Measurements from ENCODE around the gene ARHGEF16.

ARHGEF16 gene

DNA sequence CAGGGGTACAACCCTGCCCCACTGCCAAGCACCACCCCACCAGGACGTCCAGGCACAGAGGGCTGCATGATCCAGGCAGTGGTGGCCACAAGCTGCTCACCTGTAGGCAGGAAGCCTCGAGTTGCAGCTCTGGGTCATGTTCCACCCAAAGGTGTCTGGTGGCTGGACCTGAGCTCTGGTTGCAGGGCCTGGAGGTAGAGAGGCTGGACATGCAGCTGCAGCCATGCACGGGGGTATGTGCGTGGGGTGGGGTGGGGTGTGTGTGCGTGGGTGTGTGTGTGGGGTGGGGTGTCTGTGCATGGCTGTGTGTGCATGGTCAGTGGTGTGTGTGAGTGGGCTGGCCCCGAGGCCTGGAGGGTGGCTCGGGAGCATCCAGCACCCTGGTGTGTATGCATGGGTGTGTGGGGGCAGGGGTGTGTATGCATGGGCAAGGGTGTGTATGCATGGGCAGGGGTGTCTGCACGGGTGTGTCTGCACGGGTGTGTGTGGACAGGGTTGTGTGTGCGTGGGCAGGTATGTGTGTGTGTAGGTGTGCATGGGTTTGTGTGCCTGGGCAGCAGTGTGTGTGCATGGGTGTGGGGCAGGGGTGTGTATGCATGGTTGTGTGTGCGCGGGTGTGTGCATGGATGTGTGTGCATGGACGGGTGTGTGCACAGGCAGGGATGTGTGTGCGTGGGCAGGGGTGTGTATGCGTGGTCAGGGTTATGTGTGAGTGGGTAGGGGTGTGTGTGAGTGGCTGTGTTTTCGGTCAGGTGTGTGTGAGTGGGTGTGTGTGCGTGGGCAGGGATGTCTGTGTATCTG lies 15.6 kb downstream of the ARHGEF16 start:
- Histone ChIP-seq H3K27ac (ENCODE audit: extremely low read depth, low read depth, low read length) (no peak overlapping the region), H3K9me3 (ENCODE audit: control insufficient read depth, insufficient read depth, low read depth, low read length) (no peaks in the 10 kb centered on the region), H3K4me1 (ENCODE audit: control insufficient read depth, insufficient read depth, low read length) (no peaks in the 10 kb centered on the region), H3K4me3 (ENCODE audit: low read depth, low read length) (no peak overlapping the region), H3K36me3 (ENCODE audit: control insufficient read depth in 2 of 2, insufficient read depth in 1 of 2, low read length in 2 of 2) (peaks cover 0 to 10% of the 10 kb centered on the region in 2 experiments; a peak in 1 of 3 replicates)
- POLR2A ChIA-PET = no interaction called here
- CTCF ChIA-PET = interaction anchor here (1.5 kb wide), 1 partner anchor 151 kb away, joined by 3 read pairs; no protein-coding TSS in a partner anchor
- TF ChIP-seq KLF16 (tag by site-specific recombination; IDR thresholded peaks at IDR 0.05) (no peak), GLI2 (tag by site-specific recombination; IDR thresholded peaks at IDR 0.05; ENCODE audit: borderline replicate concordance, low read depth) (no peak), ZNF585B (tag by site-specific recombination; IDR thresholded peaks at IDR 0.05) (no peak), SALL2 (tag by site-specific recombination; IDR thresholded peaks at IDR 0.05; ENCODE audit: borderline replicate concordance) (no peak), ZSCAN23 (tag by site-specific recombination; IDR thresholded peaks at IDR 0.05) (no peak), ZNF785 (tag by site-specific recombination; IDR thresholded peaks at IDR 0.05) (0 out of 2 replicates have a peak, but pooled peaks have one; percentile 31), KLF8 (tag by site-specific recombination; IDR thresholded peaks at IDR 0.05) (peak; percentile 38; the same call in 1 of the 2 replicates), ZNF132 (tag by site-specific recombination; IDR thresholded peaks at IDR 0.05; ENCODE audit: borderline replicate concordance) (no peak), SP2 (tag by site-specific recombination; IDR thresholded peaks at IDR 0.05) (no peak), ZNF214 (tag by site-specific recombination; IDR thresholded peaks at IDR 0.05; ENCODE audit: borderline replicate concordance) (no peak), ZNF37A (tag by site-specific recombination; IDR thresholded peaks at IDR 0.05) (no peak), KLF1 (tag by site-specific recombination; IDR thresholded peaks at IDR 0.05) (peak; percentile 94), ZNF175 (tag by site-specific recombination; IDR thresholded peaks at IDR 0.05) (no peak), ZNF707 (tag by site-specific recombination; IDR thresholded peaks at IDR 0.05) (no peak)
- TF ChIP-seq, protein P1, sequence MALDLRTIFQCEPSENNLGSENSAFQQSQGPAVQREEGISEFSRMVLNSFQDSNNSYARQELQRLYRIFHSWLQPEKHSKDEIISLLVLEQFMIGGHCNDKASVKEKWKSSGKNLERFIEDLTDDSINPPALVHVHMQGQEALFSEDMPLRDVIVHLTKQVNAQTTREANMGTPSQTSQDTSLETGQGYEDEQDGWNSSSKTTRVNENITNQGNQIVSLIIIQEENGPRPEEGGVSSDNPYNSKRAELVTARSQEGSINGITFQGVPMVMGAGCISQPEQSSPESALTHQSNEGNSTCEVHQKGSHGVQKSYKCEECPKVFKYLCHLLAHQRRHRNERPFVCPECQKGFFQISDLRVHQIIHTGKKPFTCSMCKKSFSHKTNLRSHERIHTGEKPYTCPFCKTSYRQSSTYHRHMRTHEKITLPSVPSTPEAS (tag by site-specific recombination; IDR thresholded peaks at IDR 0.05) = peak; percentile 93
- TF ChIP-seq, protein P2, sequence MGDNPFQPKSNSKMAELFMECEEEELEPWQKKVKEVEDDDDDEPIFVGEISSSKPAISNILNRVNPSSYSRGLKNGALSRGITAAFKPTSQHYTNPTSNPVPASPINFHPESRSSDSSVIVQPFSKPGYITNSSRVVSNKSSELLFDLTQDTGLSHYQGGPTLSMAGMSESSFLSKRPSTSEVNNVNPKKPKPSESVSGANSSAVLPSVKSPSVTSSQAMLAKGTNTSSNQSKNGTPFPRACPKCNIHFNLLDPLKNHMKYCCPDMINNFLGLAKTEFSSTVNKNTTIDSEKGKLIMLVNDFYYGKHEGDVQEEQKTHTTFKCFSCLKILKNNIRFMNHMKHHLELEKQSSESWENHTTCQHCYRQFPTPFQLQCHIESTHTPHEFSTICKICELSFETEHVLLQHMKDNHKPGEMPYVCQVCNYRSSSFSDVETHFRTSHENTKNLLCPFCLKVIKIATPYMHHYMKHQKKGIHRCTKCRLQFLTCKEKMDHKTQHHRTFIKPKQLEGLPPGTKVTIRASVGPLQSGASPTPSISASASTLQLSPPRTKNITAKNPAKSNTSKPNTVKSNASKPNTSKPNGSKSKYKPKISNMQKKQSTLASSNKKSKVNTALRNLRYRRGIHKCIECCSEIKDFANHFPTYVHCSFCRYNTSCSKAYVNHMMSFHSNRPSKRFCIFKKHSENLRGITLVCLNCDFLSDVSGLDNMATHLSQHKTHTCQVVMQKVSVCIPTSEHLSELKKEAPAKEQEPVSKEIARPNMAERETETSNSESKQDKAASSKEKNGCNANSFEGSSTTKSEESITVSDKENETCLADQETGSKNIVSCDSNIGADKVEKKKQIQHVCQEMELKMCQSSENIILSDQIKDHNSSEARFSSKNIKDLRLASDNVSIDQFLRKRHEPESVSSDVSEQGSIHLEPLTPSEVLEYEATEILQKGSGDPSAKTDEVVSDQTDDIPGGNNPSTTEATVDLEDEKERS (tag by site-specific recombination; IDR thresholded peaks at IDR 0.05) = no peak
- TF ChIP-seq, protein P3, sequence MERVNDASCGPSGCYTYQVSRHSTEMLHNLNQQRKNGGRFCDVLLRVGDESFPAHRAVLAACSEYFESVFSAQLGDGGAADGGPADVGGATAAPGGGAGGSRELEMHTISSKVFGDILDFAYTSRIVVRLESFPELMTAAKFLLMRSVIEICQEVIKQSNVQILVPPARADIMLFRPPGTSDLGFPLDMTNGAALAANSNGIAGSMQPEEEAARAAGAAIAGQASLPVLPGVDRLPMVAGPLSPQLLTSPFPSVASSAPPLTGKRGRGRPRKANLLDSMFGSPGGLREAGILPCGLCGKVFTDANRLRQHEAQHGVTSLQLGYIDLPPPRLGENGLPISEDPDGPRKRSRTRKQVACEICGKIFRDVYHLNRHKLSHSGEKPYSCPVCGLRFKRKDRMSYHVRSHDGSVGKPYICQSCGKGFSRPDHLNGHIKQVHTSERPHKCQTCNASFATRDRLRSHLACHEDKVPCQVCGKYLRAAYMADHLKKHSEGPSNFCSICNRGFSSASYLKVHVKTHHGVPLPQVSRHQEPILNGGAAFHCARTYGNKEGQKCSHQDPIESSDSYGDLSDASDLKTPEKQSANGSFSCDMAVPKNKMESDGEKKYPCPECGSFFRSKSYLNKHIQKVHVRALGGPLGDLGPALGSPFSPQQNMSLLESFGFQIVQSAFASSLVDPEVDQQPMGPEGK (tag by site-specific recombination; IDR thresholded peaks at IDR 0.05) = no peak
- TF ChIP-seq, protein P4, sequence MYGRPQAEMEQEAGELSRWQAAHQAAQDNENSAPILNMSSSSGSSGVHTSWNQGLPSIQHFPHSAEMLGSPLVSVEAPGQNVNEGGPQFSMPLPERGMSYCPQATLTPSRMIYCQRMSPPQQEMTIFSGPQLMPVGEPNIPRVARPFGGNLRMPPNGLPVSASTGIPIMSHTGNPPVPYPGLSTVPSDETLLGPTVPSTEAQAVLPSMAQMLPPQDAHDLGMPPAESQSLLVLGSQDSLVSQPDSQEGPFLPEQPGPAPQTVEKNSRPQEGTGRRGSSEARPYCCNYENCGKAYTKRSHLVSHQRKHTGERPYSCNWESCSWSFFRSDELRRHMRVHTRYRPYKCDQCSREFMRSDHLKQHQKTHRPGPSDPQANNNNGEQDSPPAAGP (tag by site-specific recombination; IDR thresholded peaks at IDR 0.05) = peak; percentile 94
- TF ChIP-seq, protein P5, sequence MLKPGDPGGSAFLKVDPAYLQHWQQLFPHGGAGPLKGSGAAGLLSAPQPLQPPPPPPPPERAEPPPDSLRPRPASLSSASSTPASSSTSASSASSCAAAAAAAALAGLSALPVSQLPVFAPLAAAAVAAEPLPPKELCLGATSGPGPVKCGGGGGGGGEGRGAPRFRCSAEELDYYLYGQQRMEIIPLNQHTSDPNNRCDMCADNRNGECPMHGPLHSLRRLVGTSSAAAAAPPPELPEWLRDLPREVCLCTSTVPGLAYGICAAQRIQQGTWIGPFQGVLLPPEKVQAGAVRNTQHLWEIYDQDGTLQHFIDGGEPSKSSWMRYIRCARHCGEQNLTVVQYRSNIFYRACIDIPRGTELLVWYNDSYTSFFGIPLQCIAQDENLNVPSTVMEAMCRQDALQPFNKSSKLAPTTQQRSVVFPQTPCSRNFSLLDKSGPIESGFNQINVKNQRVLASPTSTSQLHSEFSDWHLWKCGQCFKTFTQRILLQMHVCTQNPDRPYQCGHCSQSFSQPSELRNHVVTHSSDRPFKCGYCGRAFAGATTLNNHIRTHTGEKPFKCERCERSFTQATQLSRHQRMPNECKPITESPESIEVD (tag by site-specific recombination; IDR thresholded peaks at IDR 0.05) = no peak
- TF ChIP-seq, protein P6, sequence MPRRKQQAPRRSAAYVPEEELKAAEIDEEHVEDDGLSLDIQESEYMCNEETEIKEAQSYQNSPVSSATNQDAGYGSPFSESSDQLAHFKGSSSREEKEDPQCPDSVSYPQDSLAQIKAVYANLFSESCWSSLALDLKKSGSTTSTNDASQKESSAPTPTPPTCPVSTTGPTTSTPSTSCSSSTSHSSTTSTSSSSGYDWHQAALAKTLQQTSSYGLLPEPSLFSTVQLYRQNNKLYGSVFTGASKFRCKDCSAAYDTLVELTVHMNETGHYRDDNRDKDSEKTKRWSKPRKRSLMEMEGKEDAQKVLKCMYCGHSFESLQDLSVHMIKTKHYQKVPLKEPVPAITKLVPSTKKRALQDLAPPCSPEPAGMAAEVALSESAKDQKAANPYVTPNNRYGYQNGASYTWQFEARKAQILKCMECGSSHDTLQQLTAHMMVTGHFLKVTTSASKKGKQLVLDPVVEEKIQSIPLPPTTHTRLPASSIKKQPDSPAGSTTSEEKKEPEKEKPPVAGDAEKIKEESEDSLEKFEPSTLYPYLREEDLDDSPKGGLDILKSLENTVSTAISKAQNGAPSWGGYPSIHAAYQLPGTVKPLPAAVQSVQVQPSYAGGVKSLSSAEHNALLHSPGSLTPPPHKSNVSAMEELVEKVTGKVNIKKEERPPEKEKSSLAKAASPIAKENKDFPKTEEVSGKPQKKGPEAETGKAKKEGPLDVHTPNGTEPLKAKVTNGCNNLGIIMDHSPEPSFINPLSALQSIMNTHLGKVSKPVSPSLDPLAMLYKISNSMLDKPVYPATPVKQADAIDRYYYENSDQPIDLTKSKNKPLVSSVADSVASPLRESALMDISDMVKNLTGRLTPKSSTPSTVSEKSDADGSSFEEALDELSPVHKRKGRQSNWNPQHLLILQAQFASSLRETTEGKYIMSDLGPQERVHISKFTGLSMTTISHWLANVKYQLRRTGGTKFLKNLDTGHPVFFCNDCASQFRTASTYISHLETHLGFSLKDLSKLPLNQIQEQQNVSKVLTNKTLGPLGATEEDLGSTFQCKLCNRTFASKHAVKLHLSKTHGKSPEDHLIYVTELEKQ (tag by site-specific recombination; IDR thresholded peaks at IDR 0.05; ENCODE audit: borderline replicate concordance) = no peak
- TF ChIP-seq, protein P7, sequence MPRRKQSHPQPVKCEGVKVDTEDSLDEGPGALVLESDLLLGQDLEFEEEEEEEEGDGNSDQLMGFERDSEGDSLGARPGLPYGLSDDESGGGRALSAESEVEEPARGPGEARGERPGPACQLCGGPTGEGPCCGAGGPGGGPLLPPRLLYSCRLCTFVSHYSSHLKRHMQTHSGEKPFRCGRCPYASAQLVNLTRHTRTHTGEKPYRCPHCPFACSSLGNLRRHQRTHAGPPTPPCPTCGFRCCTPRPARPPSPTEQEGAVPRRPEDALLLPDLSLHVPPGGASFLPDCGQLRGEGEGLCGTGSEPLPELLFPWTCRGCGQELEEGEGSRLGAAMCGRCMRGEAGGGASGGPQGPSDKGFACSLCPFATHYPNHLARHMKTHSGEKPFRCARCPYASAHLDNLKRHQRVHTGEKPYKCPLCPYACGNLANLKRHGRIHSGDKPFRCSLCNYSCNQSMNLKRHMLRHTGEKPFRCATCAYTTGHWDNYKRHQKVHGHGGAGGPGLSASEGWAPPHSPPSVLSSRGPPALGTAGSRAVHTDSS (tag by site-specific recombination; IDR thresholded peaks at IDR 0.05) = no peak
